PC-3 (cell line): ENCODE results near the gene C4orf50. TPM values are rescaled to one million over a fixed set of nuclear protein-coding genes. Genes with fewer than 3 reads are reported as not detected.

Experiments used
- ATAC-seq: fragments of 200-7000 bp; cut with Tn5 transposase; 2 replicates; pipeline ENCODE4 v1.9.1; 2020; ENCODE audit warnings: mild to moderate bottlenecking, moderate library complexity
- BruUV-seq: library from RNA; stranded (reverse); fragments of 400-500 nt; replicated peaks from 2 replicates; lab custom pipeline; 2021; lab: Mats Ljungman, UMichigan
- CTCF ChIA-PET: fragments of 300-600 bp; sonication (Branson Sonifier 250); formaldehyde crosslinking; loops from one replicate; lab custom pipeline; 2022; ENCODE audit warnings: antibody characterized with exemption; lab: Charles Lee
- POLR2A ChIA-PET: fragments of 300-600 bp; sonication (Branson Sonifier 250); formaldehyde crosslinking; loops from one replicate; lab custom pipeline; 2022; ENCODE audit warnings: antibody characterized with exemption; ENCODE audit not compliant: unreplicated experiment; lab: Charles Lee
- DNase-seq: peaks from one replicate; pipeline ENCODE4 v3.0.0-alpha.2; 2015
- H2AFZ ChIP-seq: fragments of 300-600 bp; sonication (generic); 2 replicates; pipeline ENCODE4 v1.6.0; 2016; ENCODE audit warnings: antibody characterized with exemption, low read length
- H3F3A ChIP-seq: fragments of 300-600 bp; sonication (generic); one replicate; pipeline ENCODE4 v1.6.0; 2017; ENCODE audit warnings: antibody characterized with exemption, low read length, control low read depth, mild to moderate bottlenecking; ENCODE audit not compliant: unreplicated experiment
- H3K27ac ChIP-seq: fragments of 300-600 bp; sonication (generic); 2 replicates; pipeline ENCODE4 v1.5.1; 2016; ENCODE audit warnings: mild to moderate bottlenecking, low read length
- H3K27me3 ChIP-seq: fragments of 300-600 bp; sonication (generic); 2 replicates; pipeline ENCODE4 v1.6.1; 2016; ENCODE audit warnings: low read length, mixed read lengths
- H3K36me3 ChIP-seq: fragments of 300-600 bp; sonication (generic); 2 replicates; pipeline ENCODE4 v1.6.1; 2016; ENCODE audit warnings: low read depth, mixed run types, low read length, mixed read lengths
- H3K4me1 ChIP-seq: fragments of 300-600 bp; sonication (generic); 2 replicates; pipeline ENCODE4 v1.5.1; 2016; ENCODE audit warnings: low read length; ENCODE audit not compliant: insufficient read depth
- H3K4me2 ChIP-seq: fragments of 300-600 bp; sonication (generic); 2 replicates; pipeline ENCODE4 v1.6.0; 2016; ENCODE audit warnings: low read length
- H3K4me3 ChIP-seq: fragments of 300-600 bp; sonication (generic); 2 replicates; pipeline ENCODE4 v1.5.1; 2016; ENCODE audit warnings: mild to moderate bottlenecking, low read length, mixed read lengths
- H3K79me2 ChIP-seq: fragments of 300-600 bp; sonication (generic); 2 replicates; pipeline ENCODE4 v1.6.1; 2017; ENCODE audit warnings: low read length, mixed read lengths
- H3K9ac ChIP-seq: fragments of 300-600 bp; sonication (generic); 2 replicates; pipeline ENCODE4 v1.6.0; 2016; ENCODE audit warnings: mild to moderate bottlenecking, low read length
- H3K9me2 ChIP-seq: fragments of 300-600 bp; sonication (generic); replicated peaks from 2 replicates; pipeline ENCODE4 v1.6.1; 2016; ENCODE audit warnings: mixed run types, low read length, mixed read lengths
- H3K9me3 ChIP-seq: fragments of 300-600 bp; sonication (generic); 2 replicates; pipeline ENCODE4 v1.6.1; 2016; ENCODE audit warnings: low read length, mixed read lengths
- H4K20me1 ChIP-seq: fragments of 300-600 bp; sonication (generic); 2 replicates; pipeline ENCODE4 v1.6.1; 2016; ENCODE audit warnings: low read length, mixed read lengths
- CTCF ChIP-seq: fragments of 300-600 bp; sonication (generic); conservative IDR thresholded peaks from 2 replicates; pipeline ENCODE4 v1.5.1; 2017; ENCODE audit warnings: antibody characterized with exemption, low read depth, mild to moderate bottlenecking, low read length
- EZH2 ChIP-seq: fragments of 300-600 bp; sonication (generic); IDR thresholded peaks from one replicate; pipeline ENCODE4 v1.6.1; 2017; ENCODE audit warnings: antibody characterized with exemption, mild to moderate bottlenecking, low read length; ENCODE audit not compliant: unreplicated experiment
- EZH2phosphoT487 ChIP-seq: fragments of 300-600 bp; sonication (generic); IDR thresholded peaks from 2 replicates; pipeline ENCODE4 v1.6.1; 2018; ENCODE audit warnings: mild to moderate bottlenecking, antibody characterized with exemption, low read length, borderline replicate concordance
- intact Hi-C: fragments of 100-400 bp; cut with micrococcal nuclease; formaldehyde crosslinking; loops from 2 replicates; pipeline ENCODE4 v1.9.0; 2023
- total RNA-seq: library from RNA; depleted of rRNA; stranded (reverse); fragments of >200 nt; gene quantifications from 2 replicates; pipeline ENCODE4 v1.2.3, GENCODE V29; 2014

The C4orf50 gene
- total RNA-seq, 1 experiment from 2014 or later, result not detected

- no TSS peak for BruUV-seq
Measured at GRCh38 chr4:5888222-5889001, 129.8 kb downstream of the C4orf50 start.

GRCh38 chr4:5887361-5888221 lies 130.6 kb downstream of the C4orf50 start:
- no peak for TF ChIP-seq EZH2phosphoT487
- no peak for TF ChIP-seq EZH2
- no peak for TF ChIP-seq CTCF
- POLR2A ChIA-PET, result no interaction called here
- no peaks in the 10 kb centered on the region for H4K20me1 ChIP-seq
- BruUV-seq, result no TSS peak
- no peak overlapping the region for H3K27ac ChIP-seq
- ATAC-seq (no peak), DNase-seq (no peak)
- H3K4me3 ChIP-seq, result no peak overlapping the region
- H2AFZ ChIP-seq, result no peak overlapping the region
- no peaks in the 10 kb centered on the region for H3K36me3 ChIP-seq
- no peak overlapping the region for H3K9ac ChIP-seq
- CTCF ChIA-PET, result no interaction called here
- no peaks in the 10 kb centered on the region for H3K79me2 ChIP-seq
- no peaks in the 10 kb centered on the region for H3K4me1 ChIP-seq
- no peak overlapping the region for H3K4me2 ChIP-seq
- H3K27me3 ChIP-seq, result peaks cover 42% of the 10 kb centered on the region
- H3K9me3 ChIP-seq, result no peaks in the 10 kb centered on the region
- no peaks in the 10 kb centered on the region for H3K9me2 ChIP-seq
- intact Hi-C loops, result no loop called here
- H3F3A ChIP-seq, result no peaks in the 10 kb centered on the region

More at GRCh38 chr4:5888222-5889001, 129.8 kb downstream of the C4orf50 start:
- intact Hi-C loops, result no loop called here
- TF ChIP-seq EZH2phosphoT487 (no peak), CTCF (no peak), EZH2 (no peak)
- Histone ChIP-seq H3K9me2 (no peaks in the 10 kb centered on the region), H3K27me3 (peaks cover 45% of the 10 kb centered on the region), H3K9me3 (no peaks in the 10 kb centered on the region), H4K20me1 (no peaks in the 10 kb centered on the region), H3K9ac (no peak overlapping the region), H3F3A (no peaks in the 10 kb centered on the region), H2AFZ (no peak overlapping the region), H3K36me3 (no peaks in the 10 kb centered on the region), H3K27ac (no peak overlapping the region), H3K79me2 (no peaks in the 10 kb centered on the region), H3K4me1 (no peaks in the 10 kb centered on the region), H3K4me3 (no peak overlapping the region), H3K4me2 (no peak overlapping the region)
- no peak for DNase-seq
- ChIA-PET CTCF (no interaction called here), POLR2A (no interaction called here)
- ATAC-seq, result no peak
